Pulmonary artery endothelial cell (primary cell): ENCODE results near the gene GSTM5. TPM values are rescaled to one million over a fixed set of nuclear protein-coding genes. Genes with fewer than 3 reads are reported as not detected.
"Not testable (repeated sequence)": the region's sequence is repeated elsewhere in the genome, so short reads cannot be mapped to it uniquely, and the experiment has no call there.

Source experiments
- DNase-seq: peaks from one replicate; pipeline ENCODE4 v3.0.0-alpha.2; 2011; ENCODE audit warnings: low read depth, low spot score
- total RNA-seq: library from RNA; depleted of rRNA; stranded (reverse); fragments of >200 nt; gene quantifications from 2 replicates; pipeline ENCODE4 v1.2.3, GENCODE V29; 2014

GSTM5 gene
- total RNA-seq, 1 donor from 2014 or later, result 0.13 TPM

DNA sequence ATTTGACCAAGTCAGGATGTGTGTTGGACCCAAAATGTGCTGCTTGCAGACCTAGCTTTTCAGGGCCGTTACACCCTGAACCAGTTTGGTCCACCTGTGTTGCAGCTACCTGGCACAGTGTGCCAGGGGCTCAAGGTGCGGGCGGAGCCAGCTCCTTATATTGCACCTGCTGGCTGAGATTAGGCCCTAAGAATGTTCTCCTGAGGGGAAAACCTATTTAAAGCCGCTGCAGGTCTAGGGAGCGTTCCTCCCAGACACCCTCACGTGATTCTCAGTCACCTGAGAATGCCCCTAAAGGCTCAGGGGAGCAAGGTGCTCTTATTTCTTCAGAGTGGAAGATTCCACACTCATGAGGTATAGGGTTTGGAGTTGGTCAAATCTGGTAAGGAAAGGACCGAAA is 16.8 kb downstream of the GSTM5 start:
- no peak for DNase-seq

DNA sequence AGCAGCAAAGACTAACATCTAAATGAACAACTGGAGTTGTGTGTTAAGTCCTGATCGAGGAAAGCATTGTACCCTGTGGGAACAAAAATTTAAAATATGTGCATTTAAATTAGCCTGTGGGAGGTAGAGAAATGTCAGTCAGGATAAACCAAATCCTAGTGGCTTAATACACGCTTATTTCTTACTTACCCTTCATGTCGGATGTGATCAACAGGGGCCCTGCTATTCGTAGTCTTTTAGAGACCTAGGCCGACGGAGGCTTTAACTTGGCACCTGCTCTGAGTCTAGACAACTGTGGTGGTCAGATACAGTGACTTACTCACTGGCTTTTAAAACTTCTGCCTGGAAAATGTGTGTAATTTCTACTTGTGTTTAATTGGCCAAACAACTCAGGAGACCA is 18.6 kb downstream of the GSTM5 start:
- DNase-seq, result no peak

DNA sequence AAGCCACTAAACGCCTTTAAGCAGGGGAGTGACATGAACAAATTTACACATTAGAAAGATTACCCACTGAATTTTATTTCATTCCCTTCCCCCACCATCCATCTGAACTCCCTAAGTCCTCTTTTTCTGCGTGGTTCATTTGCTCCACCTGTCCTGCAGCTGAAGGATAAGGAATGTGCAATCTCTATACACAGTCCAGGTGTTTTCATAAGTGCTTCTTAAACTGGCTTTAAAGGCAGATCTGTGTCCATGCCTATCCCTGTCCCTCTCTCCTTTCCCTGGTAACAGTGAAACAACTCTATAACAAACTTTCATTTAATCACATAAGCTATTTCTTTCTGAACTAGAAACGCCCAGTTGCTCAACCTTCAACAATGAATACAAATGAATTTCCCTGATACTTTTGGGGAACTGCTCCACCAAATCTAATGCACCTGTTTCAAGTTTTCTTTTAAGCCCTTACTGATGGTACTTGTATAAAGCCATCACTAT is 20.4 kb downstream of the GSTM5 start:
- DNase-seq, result no peak

DNA sequence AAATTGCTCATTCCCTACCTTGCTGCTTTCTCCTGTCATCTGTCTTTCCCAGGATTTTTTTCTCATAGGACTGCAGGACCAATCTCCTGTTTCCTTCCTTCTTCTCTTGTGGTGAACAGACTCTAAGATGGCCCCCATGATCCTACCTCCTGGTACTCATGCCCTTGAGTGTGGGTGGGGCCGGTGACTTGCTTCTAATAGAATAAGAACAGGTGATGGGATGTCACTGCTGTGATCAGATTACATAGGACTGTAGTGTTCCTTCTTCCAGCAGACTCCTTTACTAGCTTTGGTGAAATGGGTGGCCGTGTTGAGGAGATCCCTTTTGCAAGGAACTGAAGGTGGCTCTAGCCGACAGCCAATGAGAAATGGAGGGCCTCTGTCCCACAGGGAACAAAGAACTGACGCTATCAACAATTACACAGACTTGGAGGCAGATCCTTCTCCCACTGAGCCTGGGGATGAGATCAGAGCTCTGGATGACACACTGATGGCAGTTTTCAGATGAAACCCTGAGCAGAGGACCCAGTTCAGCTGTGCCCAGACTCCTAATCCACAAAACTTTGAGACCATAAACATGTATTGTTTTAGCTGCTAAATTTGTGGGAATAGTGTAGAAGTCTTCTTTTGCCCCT is 21.3 kb downstream of the GSTM5 start:
- no peak for DNase-seq

DNA sequence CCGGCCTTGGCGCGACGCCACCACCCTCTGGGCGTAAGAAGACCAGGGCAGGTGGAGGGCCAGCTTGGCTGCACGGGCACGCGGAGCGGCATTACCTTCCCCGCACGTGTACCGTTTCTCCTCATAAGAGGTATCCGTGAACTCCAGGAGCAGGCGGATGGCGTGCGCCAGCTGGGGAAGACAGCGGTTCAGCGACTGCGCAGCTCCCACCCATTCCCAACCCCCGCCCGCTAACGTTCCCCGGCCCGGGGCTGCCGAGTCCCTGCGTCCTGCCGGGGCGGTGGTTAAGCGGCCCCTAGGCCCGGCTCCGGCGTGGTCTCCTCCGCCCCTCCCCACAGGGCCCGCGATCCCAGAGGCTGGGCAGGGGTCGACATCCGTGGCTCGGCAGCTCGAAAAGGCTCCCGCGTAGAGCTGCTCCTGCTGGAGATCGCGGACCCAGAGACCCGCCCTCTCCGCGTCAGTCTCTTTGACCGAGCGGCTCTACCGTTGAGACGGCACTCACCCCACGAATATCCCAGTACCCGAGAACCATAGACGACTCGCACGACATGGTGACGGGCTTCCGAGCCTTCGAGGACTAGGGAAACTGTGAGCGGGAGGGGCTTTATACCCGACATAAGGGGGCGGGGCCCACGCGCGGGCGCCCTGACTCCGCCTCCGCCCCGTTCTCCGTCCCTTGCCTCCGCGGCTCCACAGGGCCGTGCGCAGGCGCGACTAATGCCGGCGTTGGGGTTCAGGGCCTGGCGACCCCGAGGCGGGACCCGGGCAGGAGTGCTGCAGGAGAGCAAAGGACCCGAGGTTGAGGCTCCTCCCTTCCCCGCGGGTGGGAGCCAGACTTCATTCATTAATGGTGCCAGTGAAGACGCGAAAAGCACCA is 27.9 kb downstream of the GSTM5 start:
- DNase-seq, result no peak

DNA sequence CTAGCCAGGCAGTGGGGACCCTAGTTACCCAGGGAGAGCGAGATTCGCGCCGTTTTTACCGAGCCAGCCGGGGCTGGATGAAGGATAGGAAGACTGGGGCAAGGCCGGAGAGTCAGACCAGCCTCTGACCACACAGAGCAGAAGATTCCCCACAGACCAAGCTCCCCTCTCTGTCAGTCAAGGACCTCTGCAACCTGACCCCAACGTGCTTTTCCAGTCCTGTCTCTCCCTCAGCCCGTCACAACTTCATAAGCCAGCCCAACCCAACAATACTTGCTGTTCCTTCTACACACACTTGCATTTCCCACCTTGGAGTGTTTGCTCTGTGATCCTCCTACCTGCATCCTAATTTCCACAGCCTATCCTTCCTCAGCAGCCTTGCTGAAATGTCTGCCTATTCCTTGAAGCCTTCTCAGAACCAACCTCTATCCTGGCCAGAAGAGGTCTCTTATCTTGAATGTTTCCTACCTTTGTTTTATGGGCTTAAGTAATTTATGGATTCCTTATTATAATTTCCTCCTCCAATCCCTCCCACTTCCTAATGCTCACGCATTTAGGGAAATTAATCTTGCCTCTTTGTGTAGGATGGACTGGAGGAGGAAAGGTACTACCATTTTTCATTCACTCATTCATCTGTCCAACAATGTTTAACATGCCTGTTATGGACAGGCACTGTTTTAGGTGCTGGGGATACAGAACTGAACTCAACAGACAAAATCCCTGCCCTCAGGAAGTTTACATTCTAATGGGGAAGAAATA is 28.7 kb downstream of the GSTM5 start, which contains the start of gene GSTM3:
GSTM3 (minus strand) TSS at position 424 of the 759 bp plus-strand sequence. CDS start 751 bp downstream, outside the sequence.
- no peak for DNase-seq

DNA sequence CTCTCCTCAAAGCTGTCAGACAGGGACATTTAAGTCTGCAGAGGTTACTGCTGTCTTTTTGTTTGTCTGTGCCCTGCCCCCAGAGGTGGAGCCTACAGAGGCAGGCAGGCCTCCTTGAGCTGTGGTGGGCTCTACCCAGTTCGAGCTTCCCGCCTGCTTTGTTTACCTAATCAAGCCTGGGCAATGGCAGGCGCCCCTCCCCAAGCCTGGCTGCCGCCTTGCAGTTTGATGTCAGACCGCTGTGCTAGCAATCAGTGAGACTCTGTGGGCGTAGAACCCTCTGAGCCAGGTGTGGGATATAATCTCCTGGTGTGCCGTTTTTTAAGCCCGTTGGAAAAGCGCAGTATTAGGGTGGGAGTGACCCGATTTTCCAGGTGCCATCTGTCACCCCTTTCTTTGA is 36.3 kb downstream of the GSTM5 start:
- not testable (repeated sequence) for DNase-seq

DNA sequence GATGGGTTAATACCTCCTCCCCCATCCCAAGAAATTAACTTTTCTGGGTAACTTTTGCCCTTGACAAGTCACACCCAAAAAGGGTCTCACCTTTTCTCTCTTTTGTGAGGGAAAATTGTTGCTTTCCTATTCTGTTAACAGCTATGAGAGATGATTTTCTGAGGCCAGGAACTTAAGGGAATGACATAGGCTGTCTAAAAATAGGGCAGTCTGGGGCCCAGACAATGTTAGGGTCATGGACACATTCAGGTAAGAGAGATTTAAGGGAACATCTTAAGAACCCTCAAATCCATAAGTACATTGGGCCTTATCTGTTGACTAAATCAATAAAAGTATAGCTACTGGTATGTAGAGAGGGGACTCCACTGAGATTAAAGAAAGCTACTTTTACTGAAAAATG is 37.2 kb downstream of the GSTM5 start:
- DNase-seq, result no peak

DNA sequence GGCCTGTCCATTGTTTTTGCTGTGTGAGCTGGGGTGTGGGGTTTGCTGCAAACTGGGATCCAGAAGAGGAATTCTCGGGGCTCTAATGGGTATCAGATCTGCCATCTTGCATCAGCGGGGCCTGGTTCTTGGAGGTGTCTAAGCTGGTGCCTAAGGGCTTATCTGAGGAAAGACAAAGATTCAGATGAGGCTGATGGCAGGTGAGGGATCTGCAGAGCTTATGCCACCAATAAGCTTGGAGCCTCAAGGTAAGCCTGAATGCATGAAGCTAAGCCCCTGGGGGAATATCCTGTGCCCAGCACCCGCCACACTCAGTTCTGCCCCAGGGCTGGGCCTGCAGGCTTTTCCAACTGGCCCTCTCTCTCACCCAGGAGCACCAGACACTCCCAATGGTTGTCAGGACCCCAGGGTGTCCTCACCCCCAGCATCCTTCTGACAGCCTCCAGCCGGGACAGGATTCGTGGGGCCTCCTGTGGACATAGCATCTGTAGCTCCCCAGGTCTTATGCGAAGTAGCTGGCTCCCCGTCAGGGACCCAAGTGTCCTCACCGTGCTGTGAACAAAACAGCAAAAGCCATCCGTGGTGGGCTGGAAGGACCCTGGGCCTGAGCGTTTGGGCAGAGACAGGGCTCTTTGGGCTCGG is 38.3 kb downstream of the GSTM5 start:
- no peak for DNase-seq

DNA sequence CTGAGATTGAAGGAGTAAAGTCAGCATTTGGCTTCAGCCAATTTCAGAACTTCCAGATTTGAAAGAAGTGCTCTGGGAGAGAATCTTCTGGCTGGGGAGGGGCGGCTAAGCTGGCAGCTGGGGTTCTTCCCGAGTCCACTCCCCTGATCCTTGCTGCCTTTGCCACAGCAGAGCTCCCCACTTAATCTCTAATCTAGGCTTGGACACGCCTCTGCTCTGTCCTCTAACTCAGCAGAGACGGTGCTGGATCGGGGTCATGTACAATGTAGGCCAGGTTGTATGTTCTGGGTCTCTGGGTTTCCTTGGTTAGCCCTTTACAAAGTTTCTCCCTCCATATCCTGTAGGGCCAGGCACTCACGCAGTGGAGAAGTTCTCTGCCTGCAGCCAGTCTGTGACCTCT is 38.9 kb downstream of the GSTM5 start:
- no peak for DNase-seq

DNA sequence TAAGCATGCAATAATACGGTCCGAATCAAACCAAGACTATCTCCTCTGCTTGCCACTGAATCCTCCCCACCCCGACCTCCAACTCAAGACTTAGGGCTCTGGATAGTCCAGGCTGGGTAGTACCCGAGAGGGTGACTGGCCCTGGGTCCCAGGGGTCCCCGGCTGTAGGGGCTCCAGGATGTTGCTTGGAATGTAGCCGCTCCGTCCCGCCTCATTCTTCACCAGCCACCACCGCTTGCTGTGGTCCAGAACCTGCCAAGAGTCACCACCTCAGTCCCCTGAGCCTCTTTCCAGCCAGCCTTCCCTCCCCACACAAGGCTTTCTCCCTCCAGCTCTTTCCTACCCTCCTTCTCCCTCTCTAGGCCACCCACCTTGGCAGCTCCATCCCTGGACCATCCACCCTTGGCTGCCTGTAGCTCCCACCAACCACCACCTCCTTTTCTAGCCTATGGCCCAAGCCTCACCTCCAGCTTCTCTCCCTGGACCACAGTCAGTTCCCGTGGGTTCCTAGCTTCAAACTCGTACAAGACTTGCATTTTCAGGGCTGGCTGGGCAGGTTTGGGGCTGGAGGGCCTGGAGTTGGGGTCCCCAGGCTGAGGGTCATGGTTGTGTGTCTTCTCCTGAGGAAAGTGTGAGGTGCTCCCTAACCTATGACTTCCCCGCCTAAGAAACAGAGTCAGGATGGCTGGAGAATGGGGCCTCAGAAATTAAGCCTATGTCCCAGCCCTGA is 39.6 kb downstream of the GSTM5 start:
- DNase-seq, result no peak

DNA sequence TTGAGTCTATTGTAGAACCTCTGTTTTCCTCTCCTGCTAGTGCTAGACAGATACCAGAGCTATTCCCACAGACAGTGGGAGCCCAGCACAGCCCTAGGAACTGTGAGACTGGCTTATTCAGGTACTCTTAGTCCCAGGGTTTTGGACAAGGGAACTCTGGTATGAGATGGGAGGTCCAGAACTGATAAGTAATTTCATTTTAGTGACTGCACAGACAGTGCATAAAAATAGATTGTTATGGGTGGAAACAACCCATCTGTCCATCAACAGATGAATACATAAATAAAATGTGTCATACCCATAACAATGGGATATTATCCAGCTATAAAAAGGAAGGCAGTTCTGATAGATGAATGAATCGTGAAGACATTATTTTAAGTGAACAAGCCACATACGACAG is 42.7 kb downstream of the GSTM5 start:
- no peak for DNase-seq

DNA sequence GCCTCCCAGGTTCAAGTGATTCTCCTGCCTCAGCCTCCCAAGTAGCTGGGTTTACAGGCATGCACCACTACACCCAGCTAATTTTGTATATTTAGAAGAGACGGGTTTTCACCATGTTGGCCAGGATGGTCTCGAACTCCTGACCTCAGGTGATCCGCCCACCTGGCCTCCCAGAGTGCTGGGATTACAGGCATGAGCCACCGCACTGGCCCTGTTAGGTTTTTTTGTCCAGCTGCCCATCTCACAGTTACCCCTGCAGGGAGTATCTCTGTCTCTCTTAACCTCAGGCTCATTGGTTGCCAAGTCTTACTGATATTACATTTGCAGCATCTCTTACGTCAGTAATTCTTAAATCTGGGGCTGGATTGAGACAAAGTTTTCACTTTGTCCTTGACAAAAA is 44.3 kb downstream of the GSTM5 start:
- DNase-seq, result not testable (repeated sequence)

DNA sequence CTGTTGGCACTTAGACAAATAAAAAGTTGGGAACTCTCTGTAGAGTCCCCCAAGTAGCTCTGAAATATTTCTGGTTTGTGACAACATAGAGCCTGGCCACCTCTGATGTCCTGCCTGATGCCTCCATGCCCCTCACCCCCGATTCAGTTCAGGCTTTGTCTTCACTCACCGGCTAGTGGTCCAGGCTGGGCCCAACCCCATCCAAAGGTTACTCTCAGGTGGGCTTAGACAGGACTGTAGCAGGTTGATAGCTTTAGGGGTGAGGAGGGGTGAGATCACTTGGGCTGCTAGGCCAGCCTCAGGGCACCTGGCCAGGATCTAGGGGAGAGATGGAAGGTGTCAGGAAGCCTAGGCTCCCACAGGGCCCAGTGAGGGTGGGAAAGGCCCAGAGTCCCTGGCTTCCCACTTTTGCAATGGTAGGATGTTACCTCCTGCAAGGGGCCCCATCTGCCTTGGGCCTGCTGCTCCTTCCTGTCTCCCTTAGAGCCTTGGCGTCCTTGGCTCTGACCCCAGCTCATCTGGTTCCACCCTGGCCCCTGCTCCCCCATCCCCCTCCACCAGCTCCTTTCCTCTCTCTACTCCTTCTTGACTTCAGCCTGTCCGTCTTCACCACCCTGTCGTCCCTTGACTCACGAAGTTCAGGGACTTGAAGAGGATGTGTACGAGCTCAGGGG is 44.9 kb downstream of the GSTM5 start:
- DNase-seq, result no peak

DNA sequence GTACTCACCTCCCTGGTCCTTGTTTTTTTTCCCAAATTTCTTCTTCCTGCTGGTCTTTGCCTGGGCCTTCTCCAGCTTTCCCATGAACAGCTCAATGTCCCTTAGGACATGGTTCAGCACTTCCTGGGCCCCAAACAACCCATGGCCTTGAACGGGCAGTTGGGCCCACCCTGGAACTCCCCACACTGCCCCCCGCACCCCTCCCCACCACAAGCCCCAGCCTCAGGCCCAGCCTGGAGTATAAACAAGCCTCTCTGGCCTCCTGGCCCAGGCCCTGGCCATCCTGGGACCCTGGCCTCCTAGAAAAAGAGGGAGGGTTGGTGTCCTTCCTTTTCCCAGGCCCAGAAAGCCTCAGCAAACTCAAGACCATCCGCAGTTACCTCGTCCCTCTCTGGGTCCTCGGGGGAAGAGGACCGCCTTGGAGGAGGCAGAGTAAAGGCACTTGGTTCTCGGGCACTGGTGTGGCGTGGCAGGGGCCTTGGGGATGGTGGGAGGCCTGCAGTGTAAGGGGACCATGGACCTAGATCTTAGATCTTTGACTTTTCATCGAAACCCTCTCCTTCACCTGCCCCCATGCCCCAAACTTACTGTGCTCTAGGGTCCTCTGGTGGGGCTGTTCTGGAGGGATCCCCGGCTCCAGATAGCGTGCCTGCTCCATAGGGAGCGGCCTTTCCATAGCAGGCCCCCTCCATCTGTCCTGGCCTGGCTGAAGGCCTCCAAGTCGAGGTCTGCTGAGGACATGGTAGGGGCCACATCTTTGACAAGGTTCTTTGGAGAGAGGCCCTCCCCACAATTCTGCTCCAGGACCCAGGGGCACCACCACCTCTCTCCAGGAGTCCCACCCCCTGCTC is 46.1 kb downstream of the GSTM5 start:
- no peak for DNase-seq

DNA sequence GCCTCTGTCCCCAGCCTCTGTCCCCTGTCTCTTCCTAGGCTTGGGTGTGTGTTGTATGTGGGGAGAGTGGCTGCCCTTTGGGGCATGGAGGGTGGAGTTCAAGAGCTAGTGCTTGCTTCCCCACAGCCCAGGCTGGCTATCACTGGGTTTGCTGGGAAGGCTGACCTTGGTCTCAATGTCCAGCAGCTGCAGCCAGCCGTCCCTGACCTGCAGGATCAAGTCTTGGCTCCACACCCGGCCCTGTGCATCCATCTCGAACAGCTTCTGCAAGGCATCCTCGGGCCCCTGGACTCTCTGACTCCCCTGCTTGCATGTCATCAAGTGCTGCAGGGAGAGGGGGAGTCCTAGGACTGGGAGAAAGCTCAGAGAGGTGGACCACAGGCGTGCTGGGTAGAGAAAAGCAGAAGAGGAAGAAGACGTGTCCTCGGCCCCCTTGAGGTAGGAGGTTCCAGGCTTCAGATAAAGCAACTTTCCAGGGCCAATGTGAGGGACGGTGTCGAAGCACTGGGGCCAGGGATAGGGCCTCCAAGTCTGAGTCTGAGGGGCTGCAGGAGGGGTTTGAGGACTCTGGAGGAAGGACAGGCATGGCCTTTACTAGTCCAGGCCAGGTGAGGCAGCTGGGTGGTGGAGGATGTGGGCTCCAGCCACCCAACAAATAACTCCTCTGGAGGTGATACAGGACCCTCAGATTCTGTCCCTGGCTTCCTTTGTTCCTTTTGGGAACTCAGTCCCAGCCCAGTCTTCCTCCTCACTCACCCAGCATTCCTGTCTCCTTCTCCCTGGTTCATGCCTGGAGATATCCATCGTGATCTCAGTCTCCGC is 47.7 kb downstream of the GSTM5 start:
- DNase-seq, result no peak

DNA sequence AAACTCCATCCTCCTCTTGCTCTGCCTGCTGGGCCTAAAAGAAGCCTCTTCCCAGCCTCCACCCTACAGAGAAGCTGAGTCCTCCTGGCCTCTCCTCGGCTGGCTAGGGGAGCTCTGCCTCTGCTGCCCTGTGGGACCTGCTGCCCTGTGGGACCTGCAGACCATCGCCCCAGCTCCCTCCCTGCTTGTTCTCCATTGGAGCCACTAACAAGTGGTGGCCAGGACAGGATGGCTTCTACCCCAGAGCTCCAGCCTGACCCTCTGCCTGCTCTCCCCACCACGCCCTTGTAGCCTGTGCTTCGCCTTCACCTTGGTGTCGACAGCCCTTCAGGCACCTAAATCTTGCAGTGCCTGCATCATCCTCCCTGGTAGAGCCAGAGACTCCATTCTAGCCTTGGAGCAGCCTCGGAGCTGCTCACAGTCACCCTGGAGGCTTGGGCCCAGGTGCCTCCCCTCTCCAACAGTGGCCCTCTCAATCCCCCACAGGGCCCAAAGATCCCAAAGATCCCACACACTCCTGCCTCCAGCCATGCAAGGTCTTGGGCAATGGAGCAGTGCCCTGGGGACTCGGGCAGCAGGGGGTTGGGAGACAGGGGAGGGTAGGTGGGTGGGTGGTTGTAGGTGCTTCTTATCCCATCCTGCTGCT is 48.7 kb downstream of the GSTM5 start:
- DNase-seq, result no peak
